Measurements from ENCODE around the gene ANK3.

ANK3 gene

DNA sequence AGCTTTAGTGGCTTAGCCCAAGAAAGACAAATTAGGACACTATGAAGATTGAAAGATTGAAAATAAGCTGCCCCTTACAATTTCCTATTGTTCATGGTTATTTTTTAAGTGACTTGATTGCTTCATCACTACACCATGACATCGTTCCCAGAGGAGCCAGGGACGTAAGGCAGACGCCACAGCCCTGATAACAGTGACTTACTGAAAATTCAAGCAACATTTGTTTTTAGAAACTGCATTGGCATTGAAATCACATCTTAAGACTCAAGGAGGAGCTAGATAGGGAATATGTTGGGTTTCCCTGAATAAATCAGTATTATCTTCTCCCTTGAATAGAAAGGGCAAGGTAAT, 38.7 kb upstream of the ANK3 start:
- TF ChIP-seq, protein P1, sequence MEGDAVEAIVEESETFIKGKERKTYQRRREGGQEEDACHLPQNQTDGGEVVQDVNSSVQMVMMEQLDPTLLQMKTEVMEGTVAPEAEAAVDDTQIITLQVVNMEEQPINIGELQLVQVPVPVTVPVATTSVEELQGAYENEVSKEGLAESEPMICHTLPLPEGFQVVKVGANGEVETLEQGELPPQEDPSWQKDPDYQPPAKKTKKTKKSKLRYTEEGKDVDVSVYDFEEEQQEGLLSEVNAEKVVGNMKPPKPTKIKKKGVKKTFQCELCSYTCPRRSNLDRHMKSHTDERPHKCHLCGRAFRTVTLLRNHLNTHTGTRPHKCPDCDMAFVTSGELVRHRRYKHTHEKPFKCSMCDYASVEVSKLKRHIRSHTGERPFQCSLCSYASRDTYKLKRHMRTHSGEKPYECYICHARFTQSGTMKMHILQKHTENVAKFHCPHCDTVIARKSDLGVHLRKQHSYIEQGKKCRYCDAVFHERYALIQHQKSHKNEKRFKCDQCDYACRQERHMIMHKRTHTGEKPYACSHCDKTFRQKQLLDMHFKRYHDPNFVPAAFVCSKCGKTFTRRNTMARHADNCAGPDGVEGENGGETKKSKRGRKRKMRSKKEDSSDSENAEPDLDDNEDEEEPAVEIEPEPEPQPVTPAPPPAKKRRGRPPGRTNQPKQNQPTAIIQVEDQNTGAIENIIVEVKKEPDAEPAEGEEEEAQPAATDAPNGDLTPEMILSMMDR (IDR thresholded peaks at IDR 0.05; ENCODE audit: low read depth, low read length): no peak
- DNase-seq (ENCODE audit: extremely low read depth, low read depth): no peak

DNA sequence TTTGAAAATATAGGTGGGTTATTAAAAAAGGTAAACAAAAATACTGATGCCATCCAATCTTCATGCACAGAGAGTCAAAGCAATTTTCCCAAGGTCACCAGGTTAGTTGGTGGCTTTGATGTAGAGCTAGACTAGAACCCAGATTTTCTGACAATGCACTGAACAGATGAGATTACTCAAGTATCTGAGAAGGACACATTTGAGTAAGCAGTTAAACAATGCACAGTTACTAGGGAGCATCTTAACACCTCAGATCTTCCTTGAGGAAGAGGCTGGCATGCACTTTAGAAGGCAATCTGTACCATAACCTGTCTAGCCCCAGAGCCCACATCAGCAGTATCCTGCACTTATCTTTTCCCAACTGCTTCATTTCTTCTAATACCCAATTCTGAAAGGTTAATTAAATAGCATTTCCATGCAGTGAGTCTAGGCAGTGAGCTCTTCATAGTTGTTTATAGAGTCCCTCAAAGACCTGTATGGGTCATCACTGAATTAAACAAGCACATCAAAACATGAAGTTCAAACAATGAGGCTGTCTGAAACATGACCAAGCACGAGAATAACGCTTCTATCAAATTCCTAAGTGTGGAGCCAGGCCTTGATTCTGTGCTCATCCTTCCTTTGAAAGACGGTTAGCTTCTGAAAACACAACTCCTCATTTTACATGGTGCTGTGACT, 38.2 kb upstream of the ANK3 start:
- DNase-seq (ENCODE audit: extremely low read depth, low read depth): no peak
- TF ChIP-seq, protein P1 (IDR thresholded peaks at IDR 0.05; ENCODE audit: low read depth, low read length): no peak

DNA sequence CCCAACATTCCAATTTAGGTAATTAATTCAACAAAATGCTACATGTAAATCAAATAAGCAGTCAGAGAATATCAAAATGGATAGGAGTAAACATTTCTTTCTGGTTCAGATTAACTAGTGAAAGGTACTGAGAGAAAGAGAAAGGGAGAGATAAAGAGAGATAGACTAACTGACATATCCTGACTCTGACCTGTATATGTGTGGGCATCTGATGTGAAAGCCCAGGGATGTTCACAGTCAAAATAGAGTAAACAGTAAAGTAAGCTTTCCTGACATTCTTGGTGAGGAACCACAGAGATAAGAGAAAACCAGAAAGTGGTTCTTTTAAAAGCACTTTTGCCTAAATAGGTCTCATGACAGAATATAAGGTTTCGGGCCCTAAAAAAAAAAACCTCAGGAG, 37.5 kb upstream of the ANK3 start:
- DNase-seq (ENCODE audit: extremely low read depth, low read depth): no peak
- TF ChIP-seq, protein P1 (IDR thresholded peaks at IDR 0.05; ENCODE audit: low read depth, low read length): no peak

DNA sequence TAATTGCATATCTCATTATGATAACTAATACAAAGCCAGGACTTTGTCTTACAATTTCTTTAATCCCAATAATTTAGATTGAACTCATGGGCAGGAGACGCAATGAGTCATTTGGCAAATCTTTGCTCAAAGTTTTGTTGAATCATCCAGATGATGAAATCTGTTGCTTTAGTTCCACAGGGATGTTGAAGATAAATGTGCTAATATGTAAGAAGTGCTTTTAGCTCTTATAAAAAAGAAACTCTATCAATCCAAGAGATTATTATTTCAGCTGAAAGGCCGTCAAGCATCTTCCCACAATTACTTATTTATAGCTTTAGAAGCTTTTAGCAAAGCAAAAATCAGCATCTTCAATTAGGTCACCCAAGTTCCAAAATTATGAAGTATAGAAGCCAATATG, 36.8 kb upstream of the ANK3 start:
- DNase-seq (ENCODE audit: extremely low read depth, low read depth): no peak
- TF ChIP-seq, protein P1 (IDR thresholded peaks at IDR 0.05; ENCODE audit: low read depth, low read length): no peak

DNA sequence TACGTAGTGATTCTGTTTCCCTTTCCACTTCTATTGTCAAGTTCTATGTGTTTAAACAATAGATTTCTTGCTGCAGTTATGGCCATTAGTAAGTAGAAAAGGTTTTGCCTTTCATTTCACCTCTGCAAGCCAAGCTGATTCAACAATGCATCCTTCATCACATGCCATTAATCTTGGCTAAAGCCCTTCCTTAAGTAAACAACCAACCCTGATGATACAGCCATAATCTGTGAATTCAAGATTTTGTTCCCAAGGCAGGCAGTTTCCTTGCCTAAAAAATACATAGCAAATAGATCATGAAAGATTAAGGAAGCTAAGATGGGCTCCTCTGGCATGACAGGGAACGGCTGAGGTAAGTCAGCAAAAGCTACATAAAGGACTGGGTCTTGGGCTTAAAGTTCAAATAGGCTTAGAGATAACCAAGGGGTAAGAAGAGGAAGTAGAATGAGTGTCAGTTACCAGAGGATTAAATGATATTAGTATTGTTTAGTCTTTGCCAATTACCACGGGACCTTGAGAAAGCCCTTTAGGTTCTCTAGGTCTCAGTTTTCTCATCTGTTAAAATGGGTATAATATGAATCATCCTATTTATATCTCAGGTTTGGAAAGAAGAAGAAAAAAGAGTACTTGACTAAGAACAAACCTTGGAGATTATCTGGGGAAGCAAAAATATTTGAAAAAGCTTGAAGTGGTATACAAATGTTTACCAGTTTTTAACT, 35.9 kb upstream of the ANK3 start:
- no peak for DNase-seq (ENCODE audit: extremely low read depth, low read depth)
- TF ChIP-seq, protein P1 (IDR thresholded peaks at IDR 0.05; ENCODE audit: low read depth, low read length): no peak

DNA sequence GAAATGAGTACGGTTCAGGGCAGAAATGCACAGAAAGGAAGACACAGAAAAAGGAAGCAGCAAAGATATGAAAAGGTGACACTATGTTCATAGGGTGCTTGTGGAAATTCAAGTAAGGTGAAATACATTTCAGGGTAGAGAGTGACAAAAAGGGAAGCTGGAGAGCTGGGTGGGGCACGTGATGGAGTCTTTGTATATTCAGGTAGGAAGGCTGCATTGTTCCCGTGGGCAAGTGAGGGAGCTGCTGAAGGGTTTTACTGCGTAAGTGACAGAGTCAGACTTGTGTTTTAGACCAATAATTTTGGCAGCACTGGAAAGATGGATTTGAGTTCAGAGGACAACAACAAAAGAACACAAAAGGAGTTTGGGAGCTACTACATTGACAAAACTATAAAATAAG, 35.3 kb upstream of the ANK3 start:
- TF ChIP-seq, protein P1 (IDR thresholded peaks at IDR 0.05; ENCODE audit: low read depth, low read length): no peak
- no peak for DNase-seq (ENCODE audit: extremely low read depth, low read depth)

DNA sequence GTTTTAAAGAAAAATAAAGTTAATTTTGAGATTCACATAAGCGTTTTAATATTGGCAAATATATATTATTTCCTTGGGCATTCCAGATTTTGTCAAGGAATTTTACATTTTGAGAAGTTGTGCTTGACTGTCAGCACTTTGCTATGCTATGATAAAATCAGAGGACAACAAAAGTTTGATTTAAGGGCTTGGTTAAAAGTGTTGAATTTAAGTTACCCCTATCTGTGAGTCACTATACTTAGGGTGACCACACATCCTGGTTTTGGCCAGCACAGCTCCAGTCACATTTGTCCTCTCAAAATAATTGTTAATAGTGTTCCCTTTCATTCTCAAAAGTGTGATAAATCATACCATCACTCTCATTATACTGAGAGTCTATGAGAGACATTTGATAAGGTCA, 34.2 kb upstream of the ANK3 start:
- TF ChIP-seq, protein P1 (IDR thresholded peaks at IDR 0.05; ENCODE audit: low read depth, low read length): no peak
- DNase-seq (ENCODE audit: extremely low read depth, low read depth): no peak
